Right atrium auricular region (tissue), 2 donors: ENCODE measurements around the gene TTL. TPM values are rescaled to one million over a fixed set of nuclear protein-coding genes. Genes with fewer than 3 reads are reported as not detected.
"Not testable (repeated sequence)": the region's sequence is repeated elsewhere in the genome, so short reads cannot be mapped to it uniquely, and the experiment has no call there.

Experiments used
- DNase-seq: peaks from one replicate; pipeline ENCODE4 v3.0.0-alpha.2; 2019; ENCODE audit warnings: low spot score
- H3K27ac ChIP-seq, 2 donors: fragments of 200-600 bp; sonication (generic); 1 replicate in 1 of 2; 2 replicates in 1 of 2; pipeline ENCODE4 v1.5.1; 2016 to 2019
- H3K27me3 ChIP-seq, 2 donors: fragments of 200-600 bp; sonication (generic); one replicate each; pipeline versions ENCODE4 v1.5.1 to v1.6.0; 2017 to 2019
- H3K36me3 ChIP-seq: fragments of 200-600 bp; sonication (generic); one replicate; pipeline ENCODE4 v1.5.1; 2016
- H3K4me1 ChIP-seq, 2 donors: fragments of 200-600 bp; sonication (generic); one replicate each; pipeline versions ENCODE4 v1.5.1 to v1.6.0; 2017 to 2019
- H3K4me3 ChIP-seq, 2 donors: fragments of 200-600 bp; sonication (generic); 1 replicate in 1 of 2; 2 replicates in 1 of 2; pipeline ENCODE4 v1.5.1; 2017 to 2019; ENCODE audit warnings: mild to moderate bottlenecking in 1 of 2, moderate library complexity in 1 of 2
- H3K9me3 ChIP-seq, 2 donors: fragments of 200-600 bp; sonication (generic); one replicate each; pipeline ENCODE4 v1.5.1; 2019
- CTCF ChIP-seq, 2 donors: fragments of 200-600 bp; sonication (generic); IDR thresholded peaks; one replicate each; pipeline ENCODE4 v1.5.1; 2019; ENCODE audit warnings: antibody characterized with exemption in 2 of 2
- total RNA-seq, 2 donors: library from RNA; depleted of rRNA; stranded (reverse); fragments of >200 nt; gene quantifications; one replicate each; pipeline ENCODE4 v1.1.0, GENCODE V29; 2016

The TTL gene
- total RNA-seq, 2 donors from 2014 or later, result 24.9 to 32.4 TPM

GRCh38 chr2:112566104-112566503 is 84.1 kb downstream of the TTL start:
- Histone ChIP-seq H3K9me3 (peaks cover 0 to 6% of the 10 kb centered on the region in 2 donors), H3K4me3 (no peak overlapping the region), H3K36me3 (peaks cover 70% of the 10 kb centered on the region), H3K27me3 (no peaks in the 10 kb centered on the region), H3K4me1 (no peaks in the 10 kb centered on the region), H3K27ac (no peak overlapping the region)
- TF ChIP-seq CTCF (IDR thresholded peaks at IDR 0.05), result no peak
- no peak for DNase-seq

- not testable (repeated sequence) for H3K27me3 ChIP-seq, H3K27ac ChIP-seq, DNase-seq, H3K9me3 ChIP-seq, H3K4me1 ChIP-seq, H3K4me3 ChIP-seq
- peaks cover 70% of the 10 kb centered on the region for H3K36me3 ChIP-seq
Measured at GRCh38 chr2:112566508-112566907, 84.6 kb downstream of the TTL start.

GRCh38 chr2:112572005-112572404 is 90.0 kb downstream of the TTL start:
- no peaks in the 10 kb centered on the region for H3K4me1 ChIP-seq
- H3K9me3 ChIP-seq, result peaks cover 0 to 6% of the 10 kb centered on the region in 2 donors
- no peaks in the 10 kb centered on the region for H3K27me3 ChIP-seq
- H3K36me3 ChIP-seq, result peaks cover 86% of the 10 kb centered on the region
- no peak for TF ChIP-seq CTCF (IDR thresholded peaks at IDR 0.05)
- no peak overlapping the region for H3K4me3 ChIP-seq
- no peak for DNase-seq
- H3K27ac ChIP-seq, result no peak overlapping the region

- peaks cover 35% of the 10 kb centered on the region for H3K36me3 ChIP-seq
- H3K27ac ChIP-seq, result no peak overlapping the region
- no peaks in the 10 kb centered on the region for H3K9me3 ChIP-seq
- DNase-seq, result no peak
- H3K27me3 ChIP-seq, result no peaks in the 10 kb centered on the region
- H3K4me3 ChIP-seq, result no peak overlapping the region
- no peaks in the 10 kb centered on the region for H3K4me1 ChIP-seq
- no peak for TF ChIP-seq CTCF (IDR thresholded peaks at IDR 0.05)
Measured at GRCh38 chr2:112577756-112578155, 95.8 kb downstream of the TTL start.

- TF ChIP-seq CTCF (IDR thresholded peaks at IDR 0.05), result no peak
- Histone ChIP-seq H3K4me1 (peaks cover 0 to 8% of the 10 kb centered on the region in 2 donors), H3K4me3 (no peak overlapping the region), H3K9me3 (no peaks in the 10 kb centered on the region), H3K36me3 (peaks cover 20% of the 10 kb centered on the region), H3K27me3 (no peaks in the 10 kb centered on the region), H3K27ac (no peak overlapping the region)
- no peak for DNase-seq
Measured at GRCh38 chr2:112579241-112579640, 97.3 kb downstream of the TTL start.

- peaks cover 0 to 12% of the 10 kb centered on the region in 2 donors for H3K4me1 ChIP-seq
- H3K27me3 ChIP-seq, result no peaks in the 10 kb centered on the region
- no peaks in the 10 kb centered on the region for H3K9me3 ChIP-seq
- peaks cover 12% of the 10 kb centered on the region for H3K36me3 ChIP-seq
- TF ChIP-seq CTCF (IDR thresholded peaks at IDR 0.05), result no peak
- no peak for DNase-seq
- H3K4me3 ChIP-seq, result no peak overlapping the region
- no peak overlapping the region for H3K27ac ChIP-seq
Measured at GRCh38 chr2:112580084-112580483, 98.1 kb downstream of the TTL start.
